IPS DF 4.7 (cell line): ENCODE results near the gene KDM6A.
A peak's percentile ranks its signal among the peaks of the same experiment; 100 is the strongest.
"Not testable (repeated sequence)": the region's sequence is repeated elsewhere in the genome, so short reads cannot be mapped to it uniquely, and the experiment has no call there.

Source experiments
- DNase-seq: peaks from one replicate; pipeline ENCODE4 v3.0.0-alpha.2; 2013; ENCODE audit warnings: low spot score; ENCODE audit errors: extremely low read depth

KDM6A gene

GRCh38 chrX:44922980-44923379, 50.0 kb downstream of the KDM6A start:
- no peak for DNase-seq

GRCh38 chrX:44927398-44927797, 54.4 kb downstream of the KDM6A start:
- DNase-seq, result no peak

GRCh38 chrX:44931441-44931973, 58.5 kb downstream of the KDM6A start:
- DNase-seq, result no peak

GRCh38 chrX:44935172-44935571, 62.2 kb downstream of the KDM6A start:
- DNase-seq, result no peak

GRCh38 chrX:44935640-44936039, 62.7 kb downstream of the KDM6A start:
- DNase-seq, result no peak

DNA sequence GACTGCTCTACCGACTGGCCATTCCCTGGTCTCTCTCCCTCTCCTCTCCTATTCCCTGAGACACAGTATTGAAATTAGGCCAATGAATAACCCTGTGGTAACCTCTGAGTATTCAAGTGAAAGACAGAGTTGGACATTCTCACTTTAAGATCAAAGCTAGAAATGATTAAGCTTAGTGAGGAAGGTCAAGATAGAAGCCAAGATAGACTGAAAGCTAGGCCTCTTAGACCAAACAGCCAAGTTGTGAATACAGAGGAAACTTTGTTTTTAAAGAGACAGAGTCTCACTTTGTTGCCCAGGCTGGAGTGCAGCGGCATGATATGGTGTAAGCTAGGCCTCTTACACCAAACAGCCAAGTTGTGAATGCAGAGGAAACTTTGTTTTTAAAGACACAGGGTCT, 64.6 kb downstream of the KDM6A start:
- DNase-seq, result no peak

DNA sequence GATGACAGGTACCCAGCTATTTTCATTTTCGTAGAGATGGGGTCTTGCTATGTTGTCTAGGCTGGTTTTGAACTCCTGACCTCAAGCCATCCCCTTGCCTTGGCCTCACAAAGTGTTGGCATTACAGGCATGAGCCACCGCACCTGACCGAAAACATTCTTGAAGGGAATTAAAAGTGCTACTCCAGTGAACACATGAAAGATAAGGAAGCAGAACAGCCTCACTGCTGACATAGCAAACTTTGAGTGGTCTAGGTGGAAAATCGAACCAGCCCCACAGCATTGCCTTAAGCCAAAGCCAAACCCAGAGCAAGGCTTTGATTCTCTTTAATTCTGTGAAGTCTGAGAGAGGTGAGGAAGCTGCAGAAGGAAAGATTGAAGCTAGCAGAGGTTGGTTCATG, 65.1 kb downstream of the KDM6A start:
- DNase-seq, result no peak

- not testable (repeated sequence) for DNase-seq
Measured at GRCh38 chrX:44940541-44940940, 67.6 kb downstream of the KDM6A start.

GRCh38 chrX:44943007-44943406, 70.0 kb downstream of the KDM6A start:
- no peak for DNase-seq

GRCh38 chrX:44944894-44945293, 71.9 kb downstream of the KDM6A start:
- no peak for DNase-seq

GRCh38 chrX:44945736-44946135, 72.7 kb downstream of the KDM6A start:
- no peak for DNase-seq

- no peak for DNase-seq
Measured at GRCh38 chrX:44946771-44947170, 73.8 kb downstream of the KDM6A start.

- DNase-seq, result no peak
Measured at GRCh38 chrX:44947995-44948394, 75.0 kb downstream of the KDM6A start.

DNA sequence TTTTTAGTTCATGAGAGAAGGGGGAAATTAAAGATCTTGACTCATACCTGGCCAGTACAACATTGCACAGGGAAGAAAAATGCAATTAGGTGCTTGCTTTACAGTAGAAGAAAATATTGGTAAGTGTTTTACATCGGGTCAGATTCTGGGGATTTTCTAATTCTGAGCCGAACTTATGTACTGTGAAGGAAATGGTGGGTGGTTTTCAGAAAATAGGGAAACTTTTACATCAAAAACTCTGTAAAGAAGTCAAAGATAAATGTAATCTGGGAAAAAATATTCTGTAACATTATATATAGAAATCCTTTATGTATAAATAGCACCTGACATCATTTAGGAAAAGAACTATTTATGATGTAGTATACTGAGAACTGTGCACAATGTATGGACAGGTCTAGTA, 75.4 kb downstream of the KDM6A start:
- no peak for DNase-seq

DNA sequence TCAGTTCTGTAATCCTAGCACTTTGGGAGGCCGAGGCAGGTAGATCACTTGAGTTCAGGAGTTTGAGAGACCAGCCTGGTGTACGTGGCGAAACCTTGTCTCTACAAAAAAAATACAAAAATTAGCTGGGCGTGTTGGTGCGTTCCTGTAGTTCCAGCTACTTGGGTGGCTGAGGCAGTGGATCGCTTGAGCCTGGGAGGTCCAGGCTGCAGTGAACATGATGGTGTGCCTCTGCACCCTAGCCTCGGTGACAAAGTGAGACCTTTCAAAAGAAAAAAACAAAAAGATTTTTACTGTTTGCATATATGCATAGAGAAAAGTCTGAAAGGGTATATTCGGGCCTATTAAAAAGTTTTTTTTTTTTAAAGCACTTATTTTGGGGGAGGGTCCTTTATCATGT, 76.1 kb downstream of the KDM6A start:
- no peak for DNase-seq

DNA sequence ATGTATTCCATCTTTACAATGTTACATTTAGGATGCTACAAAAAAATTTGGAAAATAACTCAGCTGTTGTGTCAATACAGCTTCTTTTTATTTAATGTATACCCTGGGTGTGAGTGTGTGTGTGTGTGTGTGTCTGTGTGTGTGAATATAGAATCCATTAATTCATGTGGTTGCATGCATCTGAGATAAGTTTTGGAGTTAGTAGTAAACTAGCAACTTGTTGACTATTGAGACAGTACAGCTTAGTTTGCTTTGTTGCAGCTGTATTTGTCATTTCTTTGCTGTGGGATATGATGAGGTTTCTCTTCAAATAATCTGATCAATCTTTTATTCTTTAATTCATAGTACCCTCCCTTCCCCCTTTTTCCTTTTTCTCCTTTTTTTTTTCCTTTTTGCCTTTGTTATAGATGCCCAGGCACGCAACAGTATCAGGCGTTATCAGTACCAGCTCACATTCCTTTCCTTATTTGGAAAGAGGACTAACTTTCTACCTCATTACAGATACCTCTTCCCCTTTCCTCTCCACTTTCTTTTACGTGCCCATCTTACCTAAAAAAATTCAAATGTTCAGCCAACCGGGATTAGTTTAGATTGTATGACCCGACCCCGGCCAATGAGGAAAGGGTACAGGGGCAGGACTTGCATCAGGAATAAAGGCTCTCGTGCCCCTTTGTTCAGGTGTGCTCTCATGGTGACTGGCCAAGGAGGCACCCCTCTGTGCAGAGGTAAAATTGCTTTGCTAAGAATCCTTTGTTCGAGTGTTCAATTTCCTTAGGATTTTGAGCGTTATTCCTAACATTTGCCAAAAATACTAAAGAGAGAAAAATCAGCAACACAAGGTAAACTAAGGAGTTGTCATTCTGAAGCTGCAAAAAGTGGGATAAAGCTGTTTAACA, 77.7 kb downstream of the KDM6A start:
- DNase-seq, result peak; percentile 16

GRCh38 chrX:44951572-44952067, 78.6 kb downstream of the KDM6A start:
- DNase-seq, result no peak

GRCh38 chrX:44952329-44953027, 79.5 kb downstream of the KDM6A start:
- no peak for DNase-seq

DNA sequence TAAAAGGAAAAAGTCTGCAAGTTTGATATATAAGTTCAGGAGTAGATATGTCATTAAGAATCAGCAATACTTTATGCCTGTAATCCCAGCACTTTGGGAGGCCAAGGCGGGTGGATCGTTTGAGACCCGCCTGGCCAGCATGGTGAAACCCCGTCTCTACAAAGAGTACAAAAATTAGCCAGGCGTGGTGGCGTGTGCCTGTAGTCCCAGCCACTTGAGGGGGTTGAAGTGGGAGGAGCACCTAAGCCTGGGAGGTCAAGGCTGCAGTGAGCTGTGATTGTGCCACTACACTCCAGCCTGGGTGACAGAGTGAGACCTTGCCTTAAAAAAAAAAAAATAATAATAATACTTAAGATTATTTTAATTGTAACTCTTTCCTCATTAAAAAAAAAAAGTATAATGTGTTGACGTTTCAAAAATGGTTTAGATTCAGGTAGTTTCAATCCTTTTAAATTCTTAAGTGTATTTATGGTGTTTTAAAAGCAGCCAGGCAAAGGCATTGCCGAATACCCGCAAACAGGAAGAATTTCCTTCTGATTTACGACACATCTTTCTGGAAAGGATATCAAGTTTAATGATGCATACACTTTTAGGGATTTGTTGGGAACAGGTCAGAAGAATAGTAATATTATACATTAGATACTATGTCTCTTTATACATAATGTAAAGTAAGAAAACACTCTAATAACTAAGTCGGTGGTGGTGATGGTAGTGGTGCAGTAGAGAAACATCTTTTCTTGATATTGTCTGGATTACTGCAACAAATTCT, 80.9 kb downstream of the KDM6A start:
- DNase-seq, result no peak

DNA sequence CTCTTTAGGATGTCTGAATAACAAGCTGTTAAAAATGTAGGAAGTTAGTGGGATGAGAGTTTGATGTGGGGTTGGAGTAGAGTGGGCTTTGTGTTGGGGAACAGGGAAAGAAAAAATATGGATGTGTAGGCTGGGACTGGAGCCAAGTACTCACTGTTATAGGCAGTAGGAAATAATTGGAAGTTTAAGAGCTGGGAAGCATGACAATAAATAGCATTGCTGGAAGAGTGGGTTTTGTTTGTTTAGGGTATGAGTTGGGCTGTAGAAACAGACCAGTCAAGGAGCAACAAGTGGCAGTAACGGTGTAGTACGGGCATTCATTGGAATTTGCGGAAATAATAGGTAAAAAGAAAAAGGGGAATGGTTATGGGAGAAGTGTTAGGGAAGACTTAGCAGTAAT, 81.6 kb downstream of the KDM6A start:
- no peak for DNase-seq

- no peak for DNase-seq
Measured at GRCh38 chrX:44957848-44958247, 84.9 kb downstream of the KDM6A start.

- DNase-seq, result no peak
Measured at GRCh38 chrX:44958480-44958879, 85.5 kb downstream of the KDM6A start.
